GM21786 (cell line): ENCODE measurements around the gene HIP1R.

Source experiments
- ATAC-seq: cut with Tn5 transposase; IDR thresholded peaks from one replicate; pipeline ENCODE4 v1.9.1; 2021; ENCODE audit not compliant: unreplicated experiment

The HIP1R gene

GRCh38 chr12:122859303-122860039 lies 24.2 kb downstream of the HIP1R start:
- no peak for ATAC-seq

DNA sequence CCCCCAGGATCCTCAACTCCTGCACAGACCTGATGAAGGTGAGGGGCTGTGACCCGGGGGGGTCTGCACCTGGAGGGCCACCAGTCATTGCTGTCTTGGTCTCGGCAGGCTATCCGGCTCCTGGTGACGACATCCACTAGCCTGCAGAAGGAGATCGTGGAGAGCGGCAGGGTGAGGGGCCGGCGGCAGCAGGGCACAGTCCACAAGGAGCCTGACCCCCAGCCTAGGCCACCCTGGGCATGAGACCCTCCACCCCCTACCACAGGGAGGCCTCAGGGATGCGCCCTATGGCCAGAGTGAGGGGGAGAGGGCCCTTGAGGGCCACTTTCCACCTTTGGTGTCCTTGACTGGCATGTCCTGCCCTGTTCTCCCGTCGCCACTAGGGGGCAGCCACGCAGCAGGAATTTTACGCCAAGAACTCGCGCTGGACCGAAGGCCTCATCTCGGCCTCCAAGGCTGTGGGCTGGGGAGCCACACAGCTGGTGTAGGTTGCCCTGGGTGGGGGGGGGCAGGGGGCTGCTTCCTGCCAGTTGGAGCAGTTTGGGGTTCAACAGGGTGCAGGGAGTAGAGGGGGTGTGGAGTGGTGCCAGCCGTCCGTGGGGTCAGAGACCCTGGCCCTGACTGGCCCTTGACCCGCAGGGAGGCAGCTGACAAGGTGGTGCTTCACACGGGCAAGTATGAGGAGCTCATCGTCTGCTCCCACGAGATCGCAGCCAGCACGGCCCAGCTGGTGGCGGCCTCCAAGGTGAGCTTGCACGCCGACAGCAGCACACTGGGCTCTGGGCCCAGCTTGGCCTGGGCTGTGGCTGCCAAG lies 25.0 kb downstream of the HIP1R start:
- no peak for ATAC-seq

DNA sequence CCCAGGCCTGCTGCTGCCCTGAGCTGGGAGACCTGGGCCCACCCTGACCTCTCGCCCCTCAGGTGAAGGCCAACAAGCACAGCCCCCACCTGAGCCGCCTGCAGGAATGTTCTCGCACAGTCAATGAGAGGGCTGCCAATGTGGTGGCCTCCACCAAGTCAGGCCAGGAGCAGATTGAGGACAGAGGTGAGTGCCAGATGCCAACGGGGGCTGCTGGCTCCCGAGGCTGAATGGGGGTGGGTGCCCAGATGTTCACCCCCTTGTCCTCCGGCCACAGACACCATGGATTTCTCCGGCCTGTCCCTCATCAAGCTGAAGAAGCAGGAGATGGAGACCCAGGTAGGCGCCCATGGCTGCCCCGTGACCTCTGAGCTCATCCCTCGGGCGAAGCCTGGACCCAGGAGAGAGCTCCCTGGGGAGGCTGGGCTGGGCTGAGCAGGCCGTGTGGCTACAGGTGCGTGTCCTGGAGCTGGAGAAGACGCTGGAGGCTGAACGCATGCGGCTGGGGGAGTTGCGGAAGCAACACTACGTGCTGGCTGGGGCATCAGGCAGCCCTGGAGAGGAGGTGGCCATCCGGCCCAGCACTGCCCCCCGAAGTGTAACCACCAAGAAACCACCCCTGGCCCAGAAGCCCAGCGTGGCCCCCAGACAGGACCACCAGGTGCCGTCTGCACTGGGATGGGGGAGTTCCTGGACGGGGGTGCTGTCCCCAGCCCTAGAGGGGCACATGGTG lies 25.8 kb downstream of the HIP1R start:
- no peak for ATAC-seq

DNA sequence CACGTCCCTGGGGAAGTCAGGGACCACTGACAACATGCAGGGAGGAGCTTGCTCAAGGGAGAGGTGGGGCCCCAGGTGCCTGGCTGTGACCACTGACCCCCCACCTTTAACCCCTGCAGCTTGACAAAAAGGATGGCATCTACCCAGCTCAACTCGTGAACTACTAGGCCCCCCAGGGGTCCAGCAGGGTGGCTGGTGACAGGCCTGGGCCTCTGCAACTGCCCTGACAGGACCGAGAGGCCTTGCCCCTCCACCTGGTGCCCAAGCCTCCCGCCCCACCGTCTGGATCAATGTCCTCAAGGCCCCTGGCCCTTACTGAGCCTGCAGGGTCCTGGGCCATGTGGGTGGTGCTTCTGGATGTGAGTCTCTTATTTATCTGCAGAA lies 26.3 kb downstream of the HIP1R start:
- ATAC-seq: no peak

DNA sequence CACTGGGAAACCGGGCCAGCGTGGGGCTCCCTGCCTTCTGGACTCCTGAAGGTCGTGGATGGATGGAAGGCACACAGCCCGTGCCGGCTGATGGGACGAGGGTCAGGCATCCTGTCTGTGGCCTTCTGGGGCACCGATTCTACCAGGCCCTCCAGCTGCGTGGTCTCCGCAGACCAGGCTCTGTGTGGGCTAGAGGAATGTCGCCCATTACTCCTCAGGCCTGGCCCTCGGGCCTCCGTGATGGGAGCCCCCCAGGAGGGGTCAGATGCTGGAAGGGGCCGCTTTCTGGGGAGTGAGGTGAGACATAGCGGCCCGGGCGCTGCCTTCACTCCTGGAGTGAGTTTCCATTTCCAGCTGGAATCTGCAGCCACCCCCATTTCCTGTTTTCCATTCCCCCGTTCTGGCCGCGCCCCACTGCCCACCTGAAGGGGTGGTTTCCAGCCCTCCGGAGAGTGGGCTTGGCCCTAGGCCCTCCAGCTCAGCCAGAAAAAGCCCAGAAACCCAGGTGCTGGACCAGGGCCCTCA lies 26.9 kb downstream of the HIP1R start:
- ATAC-seq: no peak

- no peak for ATAC-seq
These were observed 27.8 kb downstream of the HIP1R start for GRCh38 chr12:122862872-122863701.

DNA sequence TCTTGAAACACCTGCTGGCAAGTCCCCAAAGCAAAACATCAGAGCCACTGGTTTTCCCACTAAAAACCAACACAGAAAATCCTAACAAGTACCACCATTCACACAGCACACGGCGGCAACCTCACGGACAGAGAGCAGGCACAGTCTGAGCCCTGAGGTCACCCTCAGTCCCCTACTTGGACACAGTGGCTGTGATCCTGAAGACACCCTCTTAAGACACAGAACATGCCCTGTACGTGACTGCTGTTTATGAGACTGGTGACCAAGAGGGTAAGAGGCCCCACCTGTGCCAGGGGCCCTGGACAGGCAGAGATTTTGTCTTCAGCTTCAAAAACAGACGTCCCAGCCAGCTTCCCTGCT lies 29.6 kb downstream of the HIP1R start:
- ATAC-seq: no peak

GRCh38 chr12:122865268-122866231 lies 30.3 kb downstream of the HIP1R start:
- no peak for ATAC-seq

GRCh38 chr12:122866379-122866778 lies 31.1 kb downstream of the HIP1R start:
- no peak for ATAC-seq

- no peak for ATAC-seq
These were observed 31.8 kb downstream of the HIP1R start for GRCh38 chr12:122866950-122867607.

DNA sequence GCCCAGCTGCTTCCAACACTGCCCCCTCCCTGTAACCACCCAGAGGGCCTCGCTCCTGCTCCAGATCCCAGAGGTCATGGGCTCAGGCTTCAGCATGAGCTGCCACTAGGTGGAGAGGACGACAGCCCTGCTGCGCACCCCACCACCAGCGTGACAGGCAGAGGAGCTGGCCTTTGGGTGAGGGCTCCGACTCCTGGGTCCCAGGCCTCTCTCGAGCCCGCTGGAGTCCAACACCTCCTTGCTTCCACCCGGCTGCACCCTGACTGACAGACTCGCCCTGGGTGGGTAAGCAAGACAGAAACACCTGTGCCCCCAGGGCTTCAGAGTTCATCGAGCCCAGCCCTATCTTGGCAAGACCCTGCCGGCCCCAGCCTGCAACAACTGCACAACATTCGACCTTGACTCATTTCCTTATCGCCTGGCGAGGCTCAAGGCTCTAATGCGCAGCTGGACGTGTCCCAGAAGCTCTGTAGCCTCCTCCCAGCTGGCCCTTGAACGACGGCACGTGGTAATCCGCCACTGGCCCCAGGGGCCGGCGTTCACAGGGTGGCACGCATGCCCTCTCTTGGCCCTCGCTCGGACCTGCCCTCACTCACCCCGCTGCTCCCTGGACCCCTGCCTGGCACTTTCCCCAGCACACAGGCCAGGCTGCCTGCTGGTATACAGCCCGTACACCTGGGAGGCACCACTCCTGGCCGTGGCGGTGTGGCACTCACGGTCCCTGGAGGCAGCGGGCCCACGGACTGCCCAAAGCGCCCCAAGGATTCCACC lies 32.6 kb downstream of the HIP1R start:
- no peak for ATAC-seq

DNA sequence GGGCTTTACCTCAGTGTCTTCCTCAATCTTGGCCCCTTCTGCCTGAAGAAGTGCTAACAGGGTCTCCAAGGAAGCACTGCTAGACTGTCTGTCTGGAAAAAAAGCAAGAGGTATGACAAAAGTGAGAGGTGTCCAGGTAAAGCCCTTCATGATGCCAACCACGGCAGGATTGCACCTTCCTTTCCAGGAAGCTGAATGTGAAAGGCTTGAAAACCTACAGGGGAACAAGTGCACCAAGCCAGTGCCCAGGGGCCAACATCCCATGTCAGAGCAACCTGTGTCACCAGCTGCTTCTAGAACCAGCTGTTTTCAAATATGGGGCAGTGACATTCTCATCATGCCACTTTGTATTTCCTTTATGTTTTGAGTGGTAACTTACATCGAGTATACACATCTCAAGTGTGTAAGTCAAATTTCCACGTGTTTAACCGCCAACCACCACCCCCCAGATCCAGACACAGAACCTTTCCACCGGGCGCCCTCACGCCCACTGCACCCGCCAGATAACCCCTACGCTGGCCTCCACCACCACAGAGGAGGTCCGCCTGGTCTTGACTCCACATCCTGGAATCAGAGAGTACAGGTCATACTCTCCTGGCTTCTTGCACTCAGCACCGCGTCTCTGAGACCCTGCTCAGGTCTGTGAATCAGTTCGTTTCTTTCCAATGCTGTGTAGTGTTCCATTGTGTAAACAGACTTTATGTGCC lies 33.4 kb downstream of the HIP1R start:
- ATAC-seq: no peak

DNA sequence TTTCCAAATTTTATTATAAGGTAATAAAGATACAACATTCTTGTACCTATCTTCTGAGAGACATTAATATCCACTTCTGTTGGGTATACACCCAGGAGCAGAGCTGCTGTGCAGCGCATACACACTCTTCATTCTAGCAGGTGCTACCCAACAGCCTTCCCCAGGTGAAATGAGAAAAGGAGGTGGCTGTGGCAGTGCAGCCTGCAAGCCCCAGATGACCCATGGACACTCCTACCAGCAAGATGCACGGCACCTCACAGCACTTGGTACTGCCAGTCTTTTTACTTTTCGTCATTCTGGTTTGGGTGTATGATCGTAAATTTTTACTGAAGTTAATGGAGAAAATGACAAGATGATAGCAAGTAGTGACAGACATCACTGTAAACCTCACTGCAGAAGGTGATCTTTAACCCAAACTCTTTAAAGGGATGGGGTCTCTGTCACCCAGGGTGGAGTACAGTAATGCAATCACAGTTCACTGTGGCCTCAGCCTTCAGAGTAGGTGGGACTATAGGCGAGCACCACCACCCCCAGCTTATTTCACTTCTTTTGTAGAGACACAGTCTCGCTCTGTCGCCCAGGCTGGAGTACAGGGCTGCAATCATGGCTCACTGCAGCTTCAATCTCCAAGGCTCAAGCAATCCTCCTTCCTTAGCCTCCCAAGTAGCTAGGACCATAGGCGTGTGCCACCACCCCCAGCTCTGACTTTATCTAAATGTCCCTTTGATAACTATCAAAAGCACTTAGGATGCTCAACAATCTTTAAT lies 34.1 kb downstream of the HIP1R start:
- no peak for ATAC-seq

DNA sequence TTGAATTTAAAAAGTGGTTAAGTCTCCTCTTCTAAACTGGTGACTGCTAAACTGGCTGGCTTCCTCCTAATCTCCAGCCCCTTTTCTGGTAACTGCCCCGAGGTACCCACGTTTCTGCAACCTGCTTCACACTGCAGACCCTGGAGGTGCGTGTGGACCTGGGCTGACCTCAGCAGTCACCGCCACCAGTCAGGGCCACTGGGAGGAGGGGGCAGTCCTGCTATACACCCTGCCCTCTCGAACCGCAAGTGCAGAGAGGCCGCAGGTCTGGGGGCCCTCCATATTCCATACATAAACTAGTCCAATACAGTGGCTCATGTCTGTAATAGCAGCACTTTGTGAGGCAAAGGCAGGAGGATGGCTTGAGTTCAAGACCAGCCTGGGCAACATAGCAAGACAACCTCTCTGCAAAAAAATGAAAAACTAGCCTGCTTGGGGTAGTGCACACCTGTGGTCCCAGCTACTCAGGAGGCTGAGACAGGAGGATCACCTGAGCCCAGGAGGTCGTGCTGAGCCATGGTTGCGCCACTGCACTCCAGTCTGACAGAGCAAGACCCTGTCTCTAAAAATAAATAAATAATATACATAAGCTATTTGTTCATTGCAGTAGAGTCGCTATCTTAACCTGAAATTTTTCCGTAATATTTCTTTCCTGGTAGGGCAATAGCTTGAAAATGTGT lies 35.0 kb downstream of the HIP1R start:
- no peak for ATAC-seq

DNA sequence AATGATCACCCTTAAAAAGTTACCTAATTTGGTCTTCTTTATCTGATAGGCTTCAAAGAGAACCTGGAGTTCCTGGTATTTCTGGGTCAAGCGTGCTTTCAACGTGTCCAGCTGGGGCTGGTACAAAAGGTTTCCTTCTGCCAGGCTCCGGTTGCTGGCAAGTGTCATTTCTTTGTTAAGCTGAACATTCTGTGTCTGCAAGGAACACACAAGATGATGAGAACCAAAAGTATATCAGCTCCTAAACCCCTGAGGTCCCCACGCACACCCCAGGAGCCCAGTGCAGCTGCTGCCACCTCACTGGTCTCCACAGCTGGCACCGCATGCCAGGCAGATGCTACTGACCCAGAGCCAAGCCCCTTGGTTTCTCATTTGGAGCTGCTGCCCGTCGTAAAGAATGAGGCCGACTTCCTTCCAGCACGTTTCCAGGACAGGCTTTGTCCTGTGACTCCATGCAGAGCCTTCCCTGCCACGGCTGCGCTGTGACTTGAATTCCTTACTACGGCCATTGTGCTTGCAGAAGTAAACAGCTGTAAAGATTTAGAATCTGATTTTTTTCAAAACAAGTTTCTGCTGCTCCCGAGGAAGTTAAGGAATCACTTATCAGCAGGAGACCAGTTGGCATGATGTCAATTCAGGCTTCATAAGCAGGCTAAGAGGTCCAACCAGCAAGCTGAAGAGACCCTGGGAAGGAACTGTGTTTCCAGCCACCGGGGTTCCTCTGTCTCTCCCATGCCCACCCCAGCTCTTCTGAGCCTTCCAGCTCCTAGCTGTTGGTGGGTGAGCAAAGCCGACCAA lies 35.8 kb downstream of the HIP1R start:
- ATAC-seq: no peak
